GM23248 (cell line): ENCODE data around the gene GNB4. TPM values are rescaled to one million over a fixed set of nuclear protein-coding genes. Genes with fewer than 3 reads are reported as not detected.

Experiments
- DNase-seq: peaks from one replicate; pipeline ENCODE4 v3.0.0-alpha.2; 2015
- H2AFZ ChIP-seq: fragments of 200-600 bp; sonication (generic); 2 replicates; pipeline ENCODE4 v1.6.1; 2016; ENCODE audit warnings: antibody characterized with exemption
- H3F3A ChIP-seq: fragments of 200-600 bp; sonication (generic); 2 replicates; pipeline ENCODE4 v1.6.1; 2016; ENCODE audit warnings: mild to moderate bottlenecking, antibody characterized with exemption, mixed run types; ENCODE audit not compliant: insufficient read depth
- H3K27ac ChIP-seq: fragments of 200-600 bp; sonication (generic); 2 replicates; pipeline ENCODE4 v1.5.1; 2016; ENCODE audit warnings: mild to moderate bottlenecking
- H3K27me3 ChIP-seq: fragments of 200-600 bp; sonication (generic); replicated peaks from 2 replicates; pipeline ENCODE4 v1.6.1; 2016; ENCODE audit warnings: mild to moderate bottlenecking; ENCODE audit not compliant: insufficient read depth
- H3K36me3 ChIP-seq: fragments of 200-600 bp; sonication (generic); 2 replicates; pipeline ENCODE4 v1.6.1; 2016; ENCODE audit warnings: low read depth, mild to moderate bottlenecking
- H3K4me1 ChIP-seq: fragments of 200-600 bp; sonication (generic); 2 replicates; pipeline ENCODE4 v1.6.1; 2016; ENCODE audit warnings: mild to moderate bottlenecking; ENCODE audit not compliant: insufficient read depth
- H3K4me2 ChIP-seq: fragments of 200-600 bp; sonication (generic); one replicate; pipeline ENCODE4 v1.6.1; 2016; ENCODE audit warnings: mild to moderate bottlenecking; ENCODE audit not compliant: unreplicated experiment
- H3K4me3 ChIP-seq: fragments of 200-600 bp; sonication (generic); 2 replicates; pipeline ENCODE4 v1.5.1; 2016; ENCODE audit warnings: mild to moderate bottlenecking
- H3K79me2 ChIP-seq: fragments of 200-600 bp; sonication (generic); 2 replicates; pipeline ENCODE4 v1.6.1; 2016; ENCODE audit warnings: mild to moderate bottlenecking; ENCODE audit not compliant: insufficient read depth
- H3K9ac ChIP-seq: fragments of 200-600 bp; sonication (generic); 2 replicates; pipeline ENCODE4 v1.6.1; 2016; ENCODE audit warnings: mild to moderate bottlenecking
- H3K9me2 ChIP-seq: fragments of 200-600 bp; sonication (generic); 2 replicates; pipeline ENCODE4 v1.6.1; 2016; ENCODE audit warnings: mixed run types, mild to moderate bottlenecking, moderate library complexity; ENCODE audit not compliant: insufficient read depth
- H3K9me3 ChIP-seq: fragments of 200-600 bp; sonication (generic); one replicate; pipeline ENCODE4 v1.6.1; 2017; ENCODE audit warnings: low read depth
- H4K20me1 ChIP-seq: fragments of 200-600 bp; sonication (generic); 2 replicates; pipeline ENCODE4 v1.6.0; 2016; ENCODE audit not compliant: insufficient read depth
- EZH2 ChIP-seq: fragments of 200-600 bp; sonication (generic); IDR thresholded peaks from 2 replicates; pipeline ENCODE4 v1.6.1; 2018; ENCODE audit warnings: antibody characterized with exemption, mild to moderate bottlenecking; ENCODE audit not compliant: insufficient read depth, poor library complexity, severe bottlenecking
- EZH2phosphoT487 ChIP-seq: fragments of 200-600 bp; sonication (generic); IDR thresholded peaks from 2 replicates; pipeline ENCODE4 v1.6.1; 2018; ENCODE audit warnings: antibody characterized with exemption, moderate library complexity, mild to moderate bottlenecking, low read depth; ENCODE audit not compliant: insufficient read depth
- WGBS, 2 experiments: methylation state at CpG; one replicate each; pipeline ENCODE4 v1.1.6; 2015 to 2017; ENCODE audit warnings: low lambda C conversion rate in 2 of 2, low coverage in 1 of 2; ENCODE audit errors: missing lambda C conversion rate in 2 of 2; 5-methylcytosine and 5-hydroxymethylcytosine counted together
- in situ Hi-C: fragments of 300-500 bp; cut with MboI; formaldehyde crosslinking; loops from 2 replicates; pipeline ENCODE4 v1.15.0; 2020
- polyA plus RNA-seq: library from polyadenylated mRNA; unstranded; fragments of >200 nt; fragmentation: Nextera tagmentation; extraction: Ambion mirVana; gene quantifications from 2 replicates; pipeline ENCODE4 v1.2.1, GENCODE V29; 2016
- total RNA-seq: library from RNA; depleted of rRNA; stranded (reverse); fragments of >200 nt; shearing (Covaris generic); gene quantifications from 2 replicates; pipeline ENCODE4 v1.2.3, GENCODE V29; 2014

Gene GNB4
- total and polyA plus RNA-seq, 2 experiments from 2014 or later = 42.3 to 84.7 TPM

DNA sequence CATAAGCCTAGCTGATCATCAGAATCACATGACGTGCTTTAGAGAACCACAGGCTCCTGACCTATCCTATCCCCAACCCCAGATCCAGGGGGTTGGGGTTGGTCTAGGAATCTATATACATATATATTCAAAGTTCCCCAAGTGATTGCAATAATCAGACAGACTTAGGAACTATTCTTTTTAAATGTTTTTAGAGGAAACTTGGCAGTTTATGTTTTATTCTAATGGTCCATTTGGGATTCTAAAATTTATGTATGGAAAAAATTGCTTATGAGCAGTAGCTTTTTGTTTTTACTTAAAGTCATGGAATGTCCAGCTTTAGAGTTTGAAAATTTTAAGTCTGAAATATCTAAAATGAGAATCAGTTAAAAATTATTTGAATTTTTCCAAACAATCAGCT is 81.6 kb downstream of the GNB4 start:
- WGBS, 2 experiments = 97 to 100% methylated on average over 1 of the region's 1 CpG
- no peaks in the 10 kb centered on the region for H4K20me1 ChIP-seq
- H3F3A ChIP-seq = no peaks in the 10 kb centered on the region
- no peaks in the 10 kb centered on the region for H3K9me3 ChIP-seq
- H3K4me2 ChIP-seq = no peak overlapping the region
- no peak overlapping the region for H2AFZ ChIP-seq
- H3K27me3 ChIP-seq = no peaks in the 10 kb centered on the region
- TF ChIP-seq EZH2 (no peak), EZH2phosphoT487 (no peak)
- H3K36me3 ChIP-seq = peaks cover 28% of the 10 kb centered on the region
- no peak for DNase-seq
- H3K4me1 ChIP-seq = no peaks in the 10 kb centered on the region
- H3K9me2 ChIP-seq = no peaks in the 10 kb centered on the region
- no peak overlapping the region for H3K9ac ChIP-seq
- no peaks in the 10 kb centered on the region for H3K79me2 ChIP-seq
- no peak overlapping the region for H3K4me3 ChIP-seq
- in situ Hi-C loops = no loop called here
- no peak overlapping the region for H3K27ac ChIP-seq

DNA sequence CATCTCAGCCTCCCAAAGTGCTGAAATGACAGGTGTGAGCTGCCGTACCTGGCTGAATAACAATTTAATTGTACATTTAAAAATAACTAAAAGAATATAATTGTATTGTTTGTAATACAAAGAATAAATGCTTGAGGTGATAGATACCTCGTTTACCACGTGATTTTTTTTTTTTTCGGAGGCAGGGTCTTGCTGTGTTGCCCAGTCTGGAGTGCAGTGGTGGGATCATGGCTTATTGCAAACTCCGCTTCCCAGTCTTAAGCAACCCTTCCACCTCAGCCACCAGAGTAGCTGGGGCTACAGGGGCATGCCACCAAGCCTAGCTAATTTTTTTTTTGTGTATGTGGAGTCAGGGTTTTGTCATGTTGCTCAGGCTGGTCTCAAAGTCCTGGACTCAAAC is 87.9 kb downstream of the GNB4 start:
- H3K4me1 ChIP-seq = no peaks in the 10 kb centered on the region
- H2AFZ ChIP-seq = no peak overlapping the region
- H3K9me2 ChIP-seq = no peaks in the 10 kb centered on the region
- H3K9me3 ChIP-seq = no peaks in the 10 kb centered on the region
- no peak for DNase-seq
- H3K27ac ChIP-seq = no peak overlapping the region
- no peak overlapping the region for H3K9ac ChIP-seq
- H3K4me2 ChIP-seq = no peak overlapping the region
- no peak overlapping the region for H3K4me3 ChIP-seq
- H3F3A ChIP-seq = no peaks in the 10 kb centered on the region
- in situ Hi-C loops = no loop called here
- H3K36me3 ChIP-seq = peaks cover 52% of the 10 kb centered on the region
- no peaks in the 10 kb centered on the region for H3K27me3 ChIP-seq
- H4K20me1 ChIP-seq = no peaks in the 10 kb centered on the region
- WGBS, 2 experiments = 90 to 97% methylated on average over 5 of the region's 5 CpGs
- TF ChIP-seq EZH2phosphoT487 (no peak), EZH2 (no peak)
- H3K79me2 ChIP-seq = no peaks in the 10 kb centered on the region; the same call in 1 of the 2 replicates

DNA sequence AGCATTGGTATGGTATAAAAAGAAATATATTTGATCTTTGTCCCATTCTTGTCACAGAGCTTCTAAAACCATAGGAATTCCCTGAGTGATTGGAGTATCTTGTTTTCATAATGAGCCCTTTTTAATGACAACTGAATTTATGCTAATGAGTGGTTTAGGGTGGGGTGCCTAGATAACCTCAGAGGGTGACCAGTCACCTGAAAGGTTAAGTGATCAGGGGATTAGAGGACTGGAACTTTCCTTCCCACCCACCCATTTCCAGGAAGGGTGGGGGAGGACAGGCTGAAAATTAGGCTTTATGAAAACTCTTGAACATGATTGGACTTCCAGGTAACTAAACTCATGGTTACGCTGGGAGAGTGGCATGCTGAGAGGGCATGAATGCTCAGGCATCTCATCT is 95.3 kb downstream of the GNB4 start:
- no peak for DNase-seq
- peaks cover 51% of the 10 kb centered on the region for H3K79me2 ChIP-seq
- in situ Hi-C loops = no loop called here
- no peak overlapping the region for H3K27ac ChIP-seq
- no peaks in the 10 kb centered on the region for H4K20me1 ChIP-seq
- H3K4me1 ChIP-seq = no peaks in the 10 kb centered on the region
- no peaks in the 10 kb centered on the region for H3K27me3 ChIP-seq
- H3K9me3 ChIP-seq = no peaks in the 10 kb centered on the region
- H3K9me2 ChIP-seq = no peaks in the 10 kb centered on the region
- 90 to 100% methylated on average over 1 of the region's 1 CpG for WGBS, 2 experiments
- H3K9ac ChIP-seq = no peak overlapping the region
- H3K4me2 ChIP-seq = no peak overlapping the region
- peaks cover 51% of the 10 kb centered on the region for H3K36me3 ChIP-seq
- H3F3A ChIP-seq = no peaks in the 10 kb centered on the region
- H2AFZ ChIP-seq = no peak overlapping the region
- no peak for TF ChIP-seq EZH2
- no peak for TF ChIP-seq EZH2phosphoT487
- no peak overlapping the region for H3K4me3 ChIP-seq

DNA sequence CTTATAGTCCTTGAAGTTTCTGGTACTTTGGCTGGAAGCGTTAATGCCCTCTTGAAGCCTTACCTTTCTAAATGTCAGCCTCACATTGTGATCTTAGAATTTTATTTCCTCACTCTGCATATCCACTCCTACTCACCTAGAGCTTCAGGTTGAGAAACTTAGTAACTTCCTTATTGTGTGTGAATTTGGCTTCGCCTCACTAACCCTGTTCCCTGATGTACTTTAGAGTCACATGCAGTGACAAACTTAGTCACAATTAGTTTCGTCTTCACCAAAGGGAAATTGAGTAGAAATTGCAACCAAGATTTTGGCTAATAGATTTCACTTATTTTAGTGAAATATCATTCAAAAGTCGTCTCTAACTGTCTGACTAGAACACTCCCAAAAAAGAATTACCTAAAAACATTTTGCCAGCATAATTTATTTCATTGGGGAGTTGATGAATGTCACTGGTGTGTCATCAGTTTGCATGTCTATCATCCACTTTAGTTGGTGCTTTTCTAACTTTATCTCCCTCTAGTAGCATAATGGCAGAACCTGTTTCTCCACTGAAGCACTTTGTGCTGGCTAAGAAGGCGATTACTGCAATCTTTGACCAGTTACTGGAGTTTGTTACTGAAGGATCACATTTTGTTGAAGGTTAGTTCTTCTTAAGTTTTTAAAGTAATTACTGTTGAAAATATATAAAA is 102.8 kb downstream of the GNB4 start:
- peak; percentile 20 for DNase-seq
- Histone ChIP-seq H3K27ac (peak overlapping the region; percentile 79), H2AFZ (peak overlapping the region; percentile 91), H3K9ac (peak overlapping the region; percentile 85), H3K36me3 (peaks cover 10% of the 10 kb centered on the region), H3K27me3 (no peaks in the 10 kb centered on the region), H3K9me2 (no peaks in the 10 kb centered on the region), H3K9me3 (no peaks in the 10 kb centered on the region), H3F3A (no peaks in the 10 kb centered on the region; the same call in 1 of the 2 replicates), H3K4me3 (peak overlapping the region; percentile 89), H3K4me1 (peaks cover 16% of the 10 kb centered on the region), H3K4me2 (peak overlapping the region; percentile 85), H4K20me1 (no peaks in the 10 kb centered on the region), H3K79me2 (peaks cover 53% of the 10 kb centered on the region)
- no peak for TF ChIP-seq EZH2
- TF ChIP-seq EZH2phosphoT487 = no peak
- in situ Hi-C loops = no loop called here
- WGBS, 2 experiments = 21 to 23% methylated on average over 5 of the region's 5 CpGs
